ENCODE measurements around the gene SGMS1. TPM values are rescaled to one million over a fixed set of nuclear protein-coding genes. Genes with fewer than 3 reads are reported as not detected.
"Not testable (repeated sequence)": the region's sequence is repeated elsewhere in the genome, so short reads cannot be mapped to it uniquely, and the experiment has no call there.

The SGMS1 gene
- total and polyA plus RNA-seq, 2 experiments from 2014 or later = 15.0 to 34.7 TPM

- TF ChIP-seq ZNF462 (CRISPR knock-in tag; IDR thresholded peaks at IDR 0.05) = no peak
- TF ChIP-seq ZNF331 (CRISPR knock-in tag; IDR thresholded peaks at IDR 0.05; ENCODE audit: low read depth) = no peak
- TF ChIP-seq CTCF (conservative IDR thresholded peaks at IDR 0.05; ENCODE audit: low read depth in 2 of 2) = no peak
- no peak for TF ChIP-seq EZH2phosphoT487 (IDR thresholded peaks at IDR 0.05; ENCODE audit: unreplicated experiment)
- TF ChIP-seq POLR2AphosphoS5 (IDR thresholded peaks at IDR 0.05; ENCODE audit: low read depth) = no peak
Measured at GRCh38 chr10:50447691-50448090, 176.1 kb downstream of the SGMS1 start (continued).

GRCh38 chr10:50445777-50446176, 178.0 kb downstream of the SGMS1 start:
- H3K4me3 ChIP-seq; H4K20me1 ChIP-seq (replicated peaks; ENCODE audit: insufficient read depth); H2AFZ ChIP-seq; H3K9me2 ChIP-seq (ENCODE audit: insufficient read depth); H3K36me3 ChIP-seq (ENCODE audit: insufficient read depth); H3F3A ChIP-seq (replicated peaks; ENCODE audit: low read depth); H3K4me2 ChIP-seq; H3K27me3 ChIP-seq (ENCODE audit: insufficient read depth); H3K4me1 ChIP-seq (ENCODE audit: insufficient read depth); H3K27me3 Mint-ChIP-seq (ENCODE audit: insufficient read depth, low read depth, poor library complexity): not testable (repeated sequence)
- peak overlapping the region; percentile 45; the same call in 1 of the 2 replicates for H3K27ac ChIP-seq (ENCODE audit: low read depth)
- H3K9me3 Mint-ChIP-seq = peaks cover 13% of the 10 kb centered on the region; the same call in 2 of the 3 replicates
- peak overlapping the region; percentile 23; the same call in 2 of the 3 replicates for H3K4me3 Mint-ChIP-seq
- peak; percentile 40; the same call in 1 of the 2 replicates for TF ChIP-seq ZNF462 (CRISPR knock-in tag; IDR thresholded peaks at IDR 0.05)
- H3K79me2 ChIP-seq (replicated peaks; ENCODE audit: insufficient read depth) = peaks cover 19% of the 10 kb centered on the region
- H3K36me3 Mint-ChIP-seq (ENCODE audit: low read depth) = peaks cover 26% of the 10 kb centered on the region; the same call in 2 of the 3 replicates
- ATAC-seq (peak; percentile 61), DNase-seq (ENCODE audit: low spot score) (peak; percentile 29)
- H3K27ac Mint-ChIP-seq = peak overlapping the region; percentile 95
- peaks cover 66% of the 10 kb centered on the region for H3K4me1 Mint-ChIP-seq
